GM18858 (cell line): Measurements from ENCODE around the gene ST6GALNAC4.
"Not testable (repeated sequence)": the region's sequence is repeated elsewhere in the genome, so short reads cannot be mapped to it uniquely, and the experiment has no call there.

Experiments
- ATAC-seq: cut with Tn5 transposase; IDR thresholded peaks from one replicate; pipeline ENCODE4 v1.9.1; 2021; ENCODE audit not compliant: unreplicated experiment

The ST6GALNAC4 gene

DNA sequence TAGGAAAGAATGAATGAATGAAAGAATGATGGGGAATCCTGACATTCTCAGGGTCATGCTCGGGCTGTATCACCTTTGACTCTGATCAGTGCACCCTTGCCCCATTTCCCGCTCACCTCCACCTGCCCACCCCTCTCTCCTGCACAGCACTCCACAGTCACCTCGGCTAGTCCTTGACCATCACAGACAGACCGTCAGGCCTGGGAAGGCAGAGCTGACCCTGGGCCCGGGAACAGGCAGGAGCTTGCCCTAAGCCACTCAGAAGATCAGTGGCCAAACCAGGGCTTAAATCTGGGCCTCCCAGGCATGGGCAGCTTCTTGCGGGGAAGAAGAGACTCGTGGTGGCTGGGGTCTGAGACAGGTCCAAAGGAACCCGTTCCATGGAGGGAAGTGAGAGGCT lies 21.0 kb downstream of the ST6GALNAC4 start:
- no peak for ATAC-seq

DNA sequence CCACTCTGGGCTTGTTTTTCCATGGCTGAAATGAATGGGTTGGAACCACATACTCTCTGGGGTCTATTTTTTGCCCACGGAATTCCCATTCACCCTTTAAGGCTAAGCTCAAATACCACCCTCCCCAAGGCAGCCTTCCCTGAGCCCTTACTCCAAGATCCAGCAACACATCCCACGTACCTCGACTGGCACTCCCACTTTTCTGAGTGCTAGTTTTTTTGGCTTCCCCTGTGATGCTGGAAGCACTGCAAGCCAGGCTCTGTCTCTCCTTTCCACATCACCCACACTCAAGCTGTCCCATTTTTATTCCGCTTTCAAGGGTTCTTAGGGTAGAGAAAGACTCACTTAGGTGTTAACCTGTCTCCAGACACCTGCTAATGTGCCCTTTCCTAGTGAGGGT lies 23.4 kb downstream of the ST6GALNAC4 start:
- no peak for ATAC-seq

- ATAC-seq = no peak
Measured at GRCh38 chr9:127892831-127893230, 24.0 kb downstream of the ST6GALNAC4 start.

DNA sequence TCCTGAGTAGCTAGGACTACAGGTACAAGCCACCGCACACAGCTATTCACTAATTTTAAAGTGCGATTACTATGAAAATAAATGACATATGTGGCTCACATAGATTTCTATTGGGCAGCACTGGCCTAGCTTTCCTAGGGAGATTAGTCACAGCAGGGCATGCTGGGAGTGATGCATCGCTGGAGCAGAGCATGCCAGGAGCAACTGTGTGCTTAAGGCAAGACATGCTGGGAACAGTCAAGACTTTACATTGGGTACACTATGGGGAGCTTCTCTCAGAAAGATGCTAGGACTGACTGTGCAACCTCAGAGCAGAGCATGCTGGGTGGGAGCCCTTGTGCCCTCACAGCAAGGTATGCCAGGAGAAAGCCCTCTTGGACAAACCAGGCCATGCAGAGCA lies 26.8 kb downstream of the ST6GALNAC4 start:
- ATAC-seq = no peak

DNA sequence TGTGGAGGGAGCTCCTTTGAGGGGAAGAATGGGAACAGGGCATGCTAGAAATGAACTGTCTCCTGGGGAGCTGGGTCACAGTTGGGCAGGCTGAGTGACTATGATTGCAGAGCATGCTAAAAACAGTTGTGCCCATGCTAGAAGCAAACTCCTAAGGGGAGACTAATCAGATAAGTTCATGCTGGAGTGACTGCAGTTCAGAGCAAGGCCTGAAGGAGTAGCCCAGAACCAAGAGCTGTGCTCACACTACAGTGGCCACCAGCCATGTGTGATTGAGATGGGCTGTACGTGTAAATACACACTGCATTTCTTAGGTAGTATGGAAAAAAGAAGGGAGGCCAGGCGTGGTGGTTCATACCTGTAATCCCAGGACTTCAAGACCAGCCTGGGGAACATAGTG lies 29.0 kb downstream of the ST6GALNAC4 start:
- no peak for ATAC-seq

DNA sequence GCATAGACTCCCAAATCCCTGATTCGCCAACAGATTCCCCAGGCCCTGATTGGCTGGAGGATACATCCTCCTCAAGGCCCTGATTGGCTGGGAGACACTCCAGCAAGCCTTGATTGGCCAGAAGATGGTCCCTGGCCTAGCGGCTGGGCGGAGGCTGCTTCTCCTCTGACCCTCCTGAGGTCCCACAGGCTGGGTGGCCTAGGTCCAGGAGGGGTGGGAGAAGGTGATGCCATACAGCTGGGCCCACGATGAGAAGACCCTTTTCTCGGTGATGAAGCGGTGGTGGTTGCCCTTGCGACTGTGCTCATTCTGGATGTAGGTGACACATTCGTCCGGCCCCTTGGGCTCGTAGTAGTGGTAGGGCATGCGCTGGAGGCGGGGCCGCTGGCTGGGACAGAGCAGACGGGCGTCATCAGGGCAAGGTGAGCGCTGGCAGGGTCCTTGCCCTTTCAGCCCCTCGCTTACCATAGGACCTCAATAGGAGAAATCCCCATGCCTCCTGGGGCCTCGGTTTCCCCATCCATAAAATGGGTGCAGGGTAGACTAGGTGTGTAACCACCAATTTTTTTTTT lies 30.4 kb downstream of the ST6GALNAC4 start:
- ATAC-seq = no peak

DNA sequence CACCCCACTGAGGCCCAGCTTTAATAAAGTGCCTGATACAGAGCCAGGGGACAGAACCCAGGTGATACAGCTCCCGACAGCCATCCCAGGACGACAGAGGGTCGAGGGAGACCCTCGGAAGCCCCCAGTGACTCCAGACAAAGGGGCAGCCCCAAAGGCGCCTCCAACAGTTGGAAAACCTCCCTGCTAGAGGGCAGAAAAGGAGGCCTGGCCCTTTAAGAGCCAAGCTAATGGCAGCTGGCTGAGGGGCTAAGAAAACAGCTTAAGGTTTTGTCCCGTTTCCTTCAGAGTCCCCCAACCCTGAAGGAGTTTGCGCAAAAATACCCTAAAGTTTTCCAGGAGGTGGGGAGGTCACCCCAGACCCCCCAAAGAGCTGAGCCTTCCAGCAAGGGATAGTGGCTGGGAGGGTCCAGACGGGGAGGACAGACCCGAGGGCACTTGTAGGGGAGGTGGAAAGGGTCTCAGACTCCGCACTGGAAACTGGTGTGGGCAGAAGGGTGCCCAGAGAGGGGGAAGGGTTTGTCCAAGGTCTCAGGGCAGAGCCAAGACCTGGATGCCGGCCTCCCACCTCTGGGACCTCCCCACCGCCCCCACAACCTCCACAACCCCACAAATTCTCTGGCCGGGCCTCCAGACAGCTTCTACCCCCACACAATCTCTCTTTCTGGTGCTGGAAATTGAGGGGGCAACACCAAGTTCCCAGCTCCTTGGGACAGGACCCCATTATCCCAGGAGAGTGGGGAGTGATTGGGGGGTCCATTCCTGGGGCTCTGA lies 31.1 kb downstream of the ST6GALNAC4 start:
- no peak for ATAC-seq

DNA sequence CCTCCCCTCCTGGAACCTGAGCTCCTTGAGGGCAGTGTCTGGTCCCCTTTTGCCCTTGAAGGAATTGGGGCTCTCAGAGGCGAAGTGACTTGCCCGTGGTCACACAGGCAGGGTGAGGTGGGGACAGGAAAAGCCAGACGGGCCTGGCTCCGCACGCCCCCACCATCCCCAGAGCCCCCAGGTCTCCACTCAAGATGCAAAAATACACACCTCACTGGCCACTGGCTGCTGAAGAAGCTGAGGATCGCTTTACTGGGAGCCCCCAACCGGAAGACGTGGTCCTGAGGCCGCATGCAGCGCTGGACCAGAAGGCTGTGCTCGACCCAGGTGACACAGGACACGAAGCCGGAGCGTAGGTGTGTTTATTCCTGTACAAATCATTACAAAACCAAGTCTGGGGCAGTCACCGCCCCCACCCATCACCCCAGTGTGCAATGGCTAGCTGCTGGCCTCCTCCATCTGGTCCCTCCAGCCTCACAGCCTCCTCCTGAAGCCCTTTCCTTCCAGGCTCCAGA lies 31.8 kb downstream of the ST6GALNAC4 start:
- no peak for ATAC-seq

- no peak for ATAC-seq
Measured at GRCh38 chr9:127884427-127884911, 32.4 kb downstream of the ST6GALNAC4 start.

- ATAC-seq = no peak
Measured at GRCh38 chr9:127883959-127884358, 32.9 kb downstream of the ST6GALNAC4 start.

DNA sequence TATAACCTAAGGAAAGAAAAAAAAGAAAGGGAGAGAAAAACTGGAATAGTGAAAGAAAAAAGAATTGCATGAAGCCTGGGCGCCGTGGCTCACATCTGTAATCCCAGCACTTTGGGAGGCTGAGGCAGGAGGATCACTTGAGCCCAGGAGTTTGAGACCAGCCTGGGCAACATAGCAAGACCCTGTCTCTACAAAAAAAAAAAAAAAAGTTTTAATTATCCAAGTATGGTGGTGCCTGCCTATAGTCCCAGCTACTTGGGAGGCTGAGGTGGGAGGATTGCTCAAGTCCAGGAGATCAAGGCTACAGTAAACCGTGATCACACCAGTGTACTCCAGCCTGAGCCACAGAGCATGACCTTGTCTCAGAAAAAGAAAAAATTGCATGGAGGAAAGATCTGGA lies 35.1 kb downstream of the ST6GALNAC4 start:
- ATAC-seq = not testable (repeated sequence)

DNA sequence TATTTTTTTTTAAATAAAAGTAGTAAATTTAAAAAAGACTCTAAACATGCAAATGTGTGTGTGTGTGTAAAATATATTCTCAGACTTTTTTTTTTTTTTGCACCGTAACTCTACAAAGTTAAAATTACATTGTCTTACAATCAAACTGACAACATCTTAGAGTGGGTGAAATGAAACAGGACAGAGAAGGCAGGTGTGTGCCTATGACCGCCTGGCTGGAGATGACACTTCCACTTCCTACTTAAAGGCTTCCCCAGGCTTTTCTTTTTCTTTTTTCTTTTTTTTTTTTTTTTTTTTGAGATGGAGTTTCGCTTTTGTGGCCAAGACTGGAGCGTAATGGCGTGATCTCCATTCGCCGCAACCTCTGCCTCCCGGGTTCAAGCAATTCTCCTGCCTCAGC lies 36.7 kb downstream of the ST6GALNAC4 start:
- ATAC-seq = no peak

- ATAC-seq = no peak
Measured at GRCh38 chr9:127878652-127879390, 38.0 kb downstream of the ST6GALNAC4 start.

GRCh38 chr9:127878001-127878651 lies 38.7 kb downstream of the ST6GALNAC4 start:
- no peak for ATAC-seq

GRCh38 chr9:127877566-127877998 lies 39.3 kb downstream of the ST6GALNAC4 start, which contains the start of gene AK1:
Gene AK1, minus strand, starts transcription at chr9:127877675. Its CDS starts 3,058 bp downstream, at chr9:127874617.
- no peak for ATAC-seq

- ATAC-seq = no peak
Measured at GRCh38 chr9:127876764-127877562, 39.9 kb downstream of the ST6GALNAC4 start.

GRCh38 chr9:127876026-127876763 lies 40.6 kb downstream of the ST6GALNAC4 start:
- no peak for ATAC-seq

GRCh38 chr9:127875306-127875966 lies 41.4 kb downstream of the ST6GALNAC4 start:
- ATAC-seq = no peak
